22Rv1 (cell line): Measurements from ENCODE around the gene RASSF4.

Experiments used
- H3K27ac ChIP-seq: fragments of 450-650 bp; 2 replicates; pipeline ENCODE4 v1.5.1; 2017
- ZFX ChIP-seq: fragments of 450-650 bp; IDR thresholded peaks from 2 replicates; pipeline ENCODE4 v1.6.1; 2017; ENCODE audit warnings: antibody characterized with exemption, borderline replicate concordance
- TF ChIP-seq, protein P1 (sequence below): fragments of 450-650 bp; IDR thresholded peaks from 2 replicates; pipeline ENCODE4 v1.5.1; 2017; ENCODE audit warnings: mild to moderate bottlenecking

RASSF4 gene

DNA sequence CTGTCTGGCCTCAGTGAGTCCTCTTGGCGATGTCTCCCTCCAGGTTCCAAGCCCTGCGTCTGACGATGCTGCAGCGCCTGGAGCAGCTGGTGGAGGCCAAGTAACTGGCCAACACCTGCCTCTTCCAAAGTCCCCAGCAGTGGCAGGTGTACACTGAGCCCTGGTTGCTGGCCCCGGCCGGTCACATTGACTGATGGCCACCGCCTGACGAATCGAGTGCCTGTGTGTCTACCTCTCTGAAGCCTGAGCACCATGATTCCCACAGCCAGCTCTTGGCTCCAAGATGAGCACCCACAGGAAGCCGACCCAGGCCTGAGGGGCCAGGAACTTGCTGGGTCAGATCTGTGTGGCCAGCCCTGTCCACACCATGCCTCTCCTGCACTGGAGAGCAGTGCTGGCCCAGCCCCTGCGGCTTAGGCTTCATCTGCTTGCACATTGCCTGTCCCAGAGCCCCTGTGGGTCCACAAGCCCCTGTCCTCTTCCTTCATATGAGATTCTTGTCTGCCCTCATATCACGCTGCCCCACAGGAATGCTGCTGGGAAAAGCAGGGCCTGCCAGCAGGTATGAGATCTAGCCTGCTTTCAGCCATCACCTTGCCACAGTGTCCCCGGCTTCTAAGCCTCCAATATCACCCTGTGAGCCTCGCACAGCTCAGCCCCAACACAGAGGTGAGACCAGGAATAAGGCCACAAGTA, 33.8 kb downstream of the RASSF4 start:
- TF ChIP-seq ZFX: no peak
- TF ChIP-seq, protein P1, sequence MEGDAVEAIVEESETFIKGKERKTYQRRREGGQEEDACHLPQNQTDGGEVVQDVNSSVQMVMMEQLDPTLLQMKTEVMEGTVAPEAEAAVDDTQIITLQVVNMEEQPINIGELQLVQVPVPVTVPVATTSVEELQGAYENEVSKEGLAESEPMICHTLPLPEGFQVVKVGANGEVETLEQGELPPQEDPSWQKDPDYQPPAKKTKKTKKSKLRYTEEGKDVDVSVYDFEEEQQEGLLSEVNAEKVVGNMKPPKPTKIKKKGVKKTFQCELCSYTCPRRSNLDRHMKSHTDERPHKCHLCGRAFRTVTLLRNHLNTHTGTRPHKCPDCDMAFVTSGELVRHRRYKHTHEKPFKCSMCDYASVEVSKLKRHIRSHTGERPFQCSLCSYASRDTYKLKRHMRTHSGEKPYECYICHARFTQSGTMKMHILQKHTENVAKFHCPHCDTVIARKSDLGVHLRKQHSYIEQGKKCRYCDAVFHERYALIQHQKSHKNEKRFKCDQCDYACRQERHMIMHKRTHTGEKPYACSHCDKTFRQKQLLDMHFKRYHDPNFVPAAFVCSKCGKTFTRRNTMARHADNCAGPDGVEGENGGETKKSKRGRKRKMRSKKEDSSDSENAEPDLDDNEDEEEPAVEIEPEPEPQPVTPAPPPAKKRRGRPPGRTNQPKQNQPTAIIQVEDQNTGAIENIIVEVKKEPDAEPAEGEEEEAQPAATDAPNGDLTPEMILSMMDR: no peak
- no peak overlapping the region for H3K27ac ChIP-seq

GRCh38 chr10:44993922-44994751, 34.5 kb downstream of the RASSF4 start:
- H3K27ac ChIP-seq: no peak overlapping the region
- TF ChIP-seq, protein P1: no peak
- TF ChIP-seq ZFX: no peak

- no peak for TF ChIP-seq ZFX
- TF ChIP-seq, protein P1: no peak
- H3K27ac ChIP-seq: no peak overlapping the region
Observed at GRCh38 chr10:44994752-44995530, 35.3 kb downstream of the RASSF4 start.

DNA sequence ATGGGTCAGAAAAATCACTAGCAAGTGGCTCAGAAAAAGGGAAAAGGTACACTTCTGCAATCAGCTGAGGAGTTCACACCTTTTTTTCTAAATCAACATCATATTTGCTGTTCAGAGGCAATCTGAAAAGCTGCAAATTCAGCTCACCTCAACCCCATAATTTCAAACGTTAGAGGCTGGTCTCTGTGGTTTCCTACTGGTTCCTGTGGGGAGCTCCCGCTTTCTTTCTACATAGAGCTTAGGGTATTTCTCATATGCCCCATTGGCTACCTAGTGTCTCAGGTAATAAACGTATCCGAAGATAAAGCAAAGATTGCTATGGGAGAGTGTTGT, 35.9 kb downstream of the RASSF4 start:
- H3K27ac ChIP-seq: no peak overlapping the region
- TF ChIP-seq, protein P1: no peak
- TF ChIP-seq ZFX: no peak

GRCh38 chr10:44995914-44996669, 36.5 kb downstream of the RASSF4 start:
- H3K27ac ChIP-seq: no peak overlapping the region
- no peak for TF ChIP-seq ZFX
- TF ChIP-seq, protein P1: no peak

DNA sequence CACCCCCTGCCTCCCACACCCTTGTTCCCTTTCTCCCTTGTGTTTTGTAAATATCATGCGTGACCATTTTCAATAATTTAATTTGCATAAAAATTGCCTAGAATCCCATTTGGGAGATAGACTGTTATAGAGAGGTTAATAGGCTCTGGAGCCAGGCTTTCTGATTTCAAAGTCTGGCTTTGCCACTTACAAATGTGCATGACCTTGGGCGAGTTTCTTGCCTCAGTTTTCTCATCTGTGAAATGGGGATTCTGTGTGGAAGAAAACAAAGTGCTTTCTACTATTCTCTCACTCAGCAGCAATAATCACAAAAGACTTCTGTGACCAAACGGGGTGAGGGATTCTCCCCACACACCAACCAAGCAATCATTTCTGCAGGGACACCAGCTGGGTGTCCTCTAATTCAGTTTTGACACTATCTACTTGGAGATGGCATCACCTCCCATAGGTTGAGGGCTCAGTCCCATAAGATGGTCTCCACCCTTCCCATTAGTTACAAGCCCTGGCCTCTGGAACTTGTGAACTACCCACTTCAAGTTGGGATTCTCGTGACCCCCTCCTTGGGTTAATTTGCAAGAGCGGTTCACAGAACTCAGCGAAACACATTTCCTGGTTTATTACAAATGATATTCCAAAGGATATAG, 37.6 kb downstream of the RASSF4 start:
- TF ChIP-seq ZFX: no peak
- TF ChIP-seq, protein P1: no peak
- no peak overlapping the region for H3K27ac ChIP-seq
